Measurements from ENCODE around the gene VPS8. TPM values are rescaled to one million over a fixed set of nuclear protein-coding genes. Genes with fewer than 3 reads are reported as not detected.

VPS8 gene
- total RNA-seq, 3 donors from 2014 or later (not counting 1 experiment from before 2014, with no cell fraction given) = 89.3 to 127 (median 115) TPM

DNA sequence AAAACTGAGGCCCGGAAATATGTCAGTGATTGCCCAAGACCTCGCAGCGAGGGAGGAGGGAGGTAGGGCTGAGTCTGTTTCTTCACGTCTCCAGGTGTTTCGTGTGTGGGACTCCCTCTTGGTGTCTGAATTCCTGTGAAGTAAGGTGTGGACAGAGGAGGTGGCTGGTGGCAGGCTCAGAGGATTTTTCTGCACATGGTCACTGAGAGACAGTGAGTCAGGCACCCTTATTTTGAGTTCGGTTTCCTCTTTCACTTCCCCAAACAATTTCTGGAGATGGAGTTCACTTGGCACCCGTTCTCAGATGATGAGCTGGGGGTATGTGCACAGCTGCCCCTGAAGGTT, 46.3 kb upstream of the VPS8 start:
- Histone ChIP-seq H3K9me3 (ENCODE audit: control insufficient read depth, insufficient read depth, low read length) (no peaks in the 10 kb centered on the region), H3K36me3 (ENCODE audit: control insufficient read depth, insufficient read depth, low read length) (no peaks in the 10 kb centered on the region), H3K4me1 (ENCODE audit: control insufficient read depth, insufficient read depth, low read length) (peaks cover 9% of the 10 kb centered on the region), H3K4me3 (ENCODE audit: low read length) (no peak overlapping the region), H3K27ac (ENCODE audit: low read length) (no peak overlapping the region), H3K27me3 (ENCODE audit: control insufficient read depth, insufficient read depth, low read length) (no peaks in the 10 kb centered on the region)
- H3K4me1 Mint-ChIP-seq = no peaks in the 10 kb centered on the region
- H3K36me3 Mint-ChIP-seq = no peaks in the 10 kb centered on the region
- 77% methylated on average over 5 of the region's 7 CpGs for WGBS (ENCODE audit: insufficient coverage)
- H3K27ac Mint-ChIP-seq = no peak overlapping the region
- TF ChIP-seq, protein P1, sequence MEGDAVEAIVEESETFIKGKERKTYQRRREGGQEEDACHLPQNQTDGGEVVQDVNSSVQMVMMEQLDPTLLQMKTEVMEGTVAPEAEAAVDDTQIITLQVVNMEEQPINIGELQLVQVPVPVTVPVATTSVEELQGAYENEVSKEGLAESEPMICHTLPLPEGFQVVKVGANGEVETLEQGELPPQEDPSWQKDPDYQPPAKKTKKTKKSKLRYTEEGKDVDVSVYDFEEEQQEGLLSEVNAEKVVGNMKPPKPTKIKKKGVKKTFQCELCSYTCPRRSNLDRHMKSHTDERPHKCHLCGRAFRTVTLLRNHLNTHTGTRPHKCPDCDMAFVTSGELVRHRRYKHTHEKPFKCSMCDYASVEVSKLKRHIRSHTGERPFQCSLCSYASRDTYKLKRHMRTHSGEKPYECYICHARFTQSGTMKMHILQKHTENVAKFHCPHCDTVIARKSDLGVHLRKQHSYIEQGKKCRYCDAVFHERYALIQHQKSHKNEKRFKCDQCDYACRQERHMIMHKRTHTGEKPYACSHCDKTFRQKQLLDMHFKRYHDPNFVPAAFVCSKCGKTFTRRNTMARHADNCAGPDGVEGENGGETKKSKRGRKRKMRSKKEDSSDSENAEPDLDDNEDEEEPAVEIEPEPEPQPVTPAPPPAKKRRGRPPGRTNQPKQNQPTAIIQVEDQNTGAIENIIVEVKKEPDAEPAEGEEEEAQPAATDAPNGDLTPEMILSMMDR (IDR thresholded peaks at IDR 0.05) = no peak
- DNase-seq (no peak), ATAC-seq (no peak)
- peaks cover 17% of the 10 kb centered on the region in 2 donors for H3K27me3 Mint-ChIP-seq (ENCODE audit: low read depth in 2 of 2)
- H3K4me3 Mint-ChIP-seq = no peak overlapping the region
- intact Hi-C loops (cut with micrococcal nuclease) = no loop called here
- no peaks in the 10 kb centered on the region for H3K9me3 Mint-ChIP-seq

DNA sequence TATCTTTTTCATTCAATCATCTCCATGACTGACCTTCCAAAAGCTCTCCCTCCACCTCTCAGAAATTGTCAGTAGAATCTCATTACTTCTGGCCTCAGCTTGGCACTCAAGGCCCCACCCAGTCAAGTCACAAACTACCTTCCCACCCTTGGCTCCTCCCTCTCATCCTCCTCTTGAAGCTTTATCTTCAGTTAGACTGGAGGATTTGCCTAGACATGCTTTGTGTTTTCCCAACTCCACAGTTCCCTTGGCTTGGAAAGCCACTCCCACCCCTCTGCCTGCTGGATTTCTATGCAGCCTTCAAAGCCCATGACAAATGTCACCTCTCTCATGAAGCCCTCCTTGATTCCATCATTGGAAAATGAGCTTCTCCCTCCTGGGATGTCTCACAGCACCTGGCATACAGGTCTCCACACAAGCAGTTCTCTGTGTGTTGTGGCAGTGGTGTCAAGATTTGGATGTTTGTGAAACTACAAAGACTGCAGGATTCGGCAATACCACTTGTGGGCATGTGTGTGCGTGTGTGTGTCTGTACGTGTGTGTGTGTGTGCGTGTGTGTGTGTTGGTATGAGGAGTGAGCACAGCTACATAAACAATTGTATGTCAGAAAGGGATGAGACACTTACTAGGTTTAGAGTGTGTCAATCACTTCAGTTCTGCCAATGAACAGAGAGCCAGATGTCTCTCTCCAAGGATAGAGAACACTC, 45.3 kb upstream of the VPS8 start:
- Histone ChIP-seq H3K4me3 (ENCODE audit: low read length) (no peak overlapping the region), H3K4me1 (ENCODE audit: control insufficient read depth, insufficient read depth, low read length) (peaks cover 9% of the 10 kb centered on the region), H3K27ac (ENCODE audit: low read length) (no peak overlapping the region), H3K9me3 (ENCODE audit: control insufficient read depth, insufficient read depth, low read length) (no peaks in the 10 kb centered on the region), H3K27me3 (ENCODE audit: control insufficient read depth, insufficient read depth, low read length) (no peaks in the 10 kb centered on the region), H3K36me3 (ENCODE audit: control insufficient read depth, insufficient read depth, low read length) (no peaks in the 10 kb centered on the region)
- H3K27me3 Mint-ChIP-seq (ENCODE audit: low read depth in 2 of 2) = peaks cover 14 to 17% of the 10 kb centered on the region in 2 donors
- intact Hi-C loops (cut with micrococcal nuclease) = no loop called here
- DNase-seq (peak in 1 of 2 donors; percentile 18), ATAC-seq (no peak)
- H3K36me3 Mint-ChIP-seq = no peaks in the 10 kb centered on the region
- no peak overlapping the region for H3K27ac Mint-ChIP-seq
- no peaks in the 10 kb centered on the region for H3K9me3 Mint-ChIP-seq
- H3K4me3 Mint-ChIP-seq = no peak overlapping the region
- TF ChIP-seq, protein P1 (IDR thresholded peaks at IDR 0.05) = no peak
- WGBS (ENCODE audit: insufficient coverage) = 82% methylated on average over 4 of the region's 4 CpGs
- no peaks in the 10 kb centered on the region for H3K4me1 Mint-ChIP-seq

DNA sequence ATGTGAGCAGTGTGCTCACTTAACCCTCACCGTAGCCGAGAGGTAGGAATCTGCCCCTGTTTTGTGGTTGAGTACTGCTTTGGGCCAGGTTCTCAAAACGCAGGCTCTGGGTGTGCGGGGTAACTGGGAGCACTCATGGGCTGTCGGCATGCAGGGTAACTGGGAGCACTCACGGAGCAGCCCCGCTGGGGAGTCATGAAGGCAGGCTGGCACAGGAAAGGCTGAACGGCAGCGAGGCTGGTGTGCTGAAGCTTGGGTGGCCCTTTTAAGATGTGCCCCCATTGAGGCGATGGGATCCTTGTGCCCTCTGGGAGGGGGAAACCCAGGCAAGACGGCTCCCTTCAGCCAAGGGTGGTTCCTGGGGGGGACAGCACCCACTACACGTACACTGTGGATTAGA, 44.6 kb upstream of the VPS8 start:
- Mint-ChIP-seq H3K27ac (no peak overlapping the region), H3K9me3 (no peaks in the 10 kb centered on the region), H3K36me3 (no peaks in the 10 kb centered on the region), H3K4me3 (no peak overlapping the region), H3K27me3 (ENCODE audit: low read depth in 2 of 2) (peaks cover 11 to 17% of the 10 kb centered on the region in 2 donors), H3K4me1 (no peaks in the 10 kb centered on the region)
- H3K36me3 ChIP-seq (ENCODE audit: control insufficient read depth, insufficient read depth, low read length) = no peaks in the 10 kb centered on the region
- H3K4me1 ChIP-seq (ENCODE audit: control insufficient read depth, insufficient read depth, low read length) = peaks cover 9% of the 10 kb centered on the region
- no peaks in the 10 kb centered on the region for H3K9me3 ChIP-seq (ENCODE audit: control insufficient read depth, insufficient read depth, low read length)
- no peak overlapping the region for H3K27ac ChIP-seq (ENCODE audit: low read length)
- no peak for ATAC-seq
- WGBS (ENCODE audit: insufficient coverage) = 82% methylated on average over 12 of the region's 12 CpGs
- H3K27me3 ChIP-seq (ENCODE audit: control insufficient read depth, insufficient read depth, low read length) = no peaks in the 10 kb centered on the region
- TF ChIP-seq, protein P1 (IDR thresholded peaks at IDR 0.05) = no peak
- no peak overlapping the region for H3K4me3 ChIP-seq (ENCODE audit: low read length)
- intact Hi-C loops (cut with micrococcal nuclease) = no loop called here
- DNase-seq = no peak

Measured in natural killer cell (primary cell).